Ishikawa (cell line): ENCODE results near the gene NRM.

Experiments
- CEBPB ChIP-seq: IDR thresholded peaks from 2 replicates; pipeline ENCODE4 v1.6.1; 2012
- CREB1 ChIP-seq: IDR thresholded peaks from 2 replicates; pipeline ENCODE4 v1.6.1; 2012; ENCODE audit warnings: low read depth
- EGR1 ChIP-seq: IDR thresholded peaks from 2 replicates; pipeline ENCODE4 v1.6.1; 2012
- EP300 ChIP-seq: IDR thresholded peaks from 2 replicates; pipeline ENCODE4 v1.6.1; 2012; ENCODE audit warnings: borderline replicate concordance
- FOXM1 ChIP-seq: IDR thresholded peaks from 2 replicates; pipeline ENCODE4 v1.6.1; 2012; ENCODE audit warnings: low read depth, borderline replicate concordance
- NFIC ChIP-seq: IDR thresholded peaks from 2 replicates; pipeline ENCODE4 v1.6.1; 2012
- RAD21 ChIP-seq: IDR thresholded peaks from 2 replicates; pipeline ENCODE4 v1.6.1; 2012; ENCODE audit warnings: low read depth
- TAF1 ChIP-seq: IDR thresholded peaks from 2 replicates; pipeline ENCODE4 v1.6.1; 2012; ENCODE audit warnings: low read depth, mild to moderate bottlenecking
- TCF12 ChIP-seq: IDR thresholded peaks from 2 replicates; pipeline ENCODE4 v1.6.1; 2012; ENCODE audit warnings: low read depth
- TEAD4 ChIP-seq: IDR thresholded peaks from 2 replicates; pipeline ENCODE4 v1.6.1; 2012
- YY1 ChIP-seq: IDR thresholded peaks from 2 replicates; pipeline ENCODE4 v1.6.1; 2012; ENCODE audit warnings: low read depth
- ZBTB7A ChIP-seq: IDR thresholded peaks from 2 replicates; pipeline ENCODE4 v1.6.1; 2012; ENCODE audit warnings: low read depth
- TF ChIP-seq, protein P1 (sequence below): IDR thresholded peaks from 2 replicates; pipeline ENCODE4 v1.6.1; 2012
- TF ChIP-seq, protein P2 (sequence below): IDR thresholded peaks from 2 replicates; pipeline ENCODE4 v1.6.1; 2012
- TF ChIP-seq, protein P3 (sequence below): IDR thresholded peaks from 2 replicates; pipeline ENCODE4 v1.6.1; 2012; ENCODE audit warnings: low read depth, mild to moderate bottlenecking

NRM gene

DNA sequence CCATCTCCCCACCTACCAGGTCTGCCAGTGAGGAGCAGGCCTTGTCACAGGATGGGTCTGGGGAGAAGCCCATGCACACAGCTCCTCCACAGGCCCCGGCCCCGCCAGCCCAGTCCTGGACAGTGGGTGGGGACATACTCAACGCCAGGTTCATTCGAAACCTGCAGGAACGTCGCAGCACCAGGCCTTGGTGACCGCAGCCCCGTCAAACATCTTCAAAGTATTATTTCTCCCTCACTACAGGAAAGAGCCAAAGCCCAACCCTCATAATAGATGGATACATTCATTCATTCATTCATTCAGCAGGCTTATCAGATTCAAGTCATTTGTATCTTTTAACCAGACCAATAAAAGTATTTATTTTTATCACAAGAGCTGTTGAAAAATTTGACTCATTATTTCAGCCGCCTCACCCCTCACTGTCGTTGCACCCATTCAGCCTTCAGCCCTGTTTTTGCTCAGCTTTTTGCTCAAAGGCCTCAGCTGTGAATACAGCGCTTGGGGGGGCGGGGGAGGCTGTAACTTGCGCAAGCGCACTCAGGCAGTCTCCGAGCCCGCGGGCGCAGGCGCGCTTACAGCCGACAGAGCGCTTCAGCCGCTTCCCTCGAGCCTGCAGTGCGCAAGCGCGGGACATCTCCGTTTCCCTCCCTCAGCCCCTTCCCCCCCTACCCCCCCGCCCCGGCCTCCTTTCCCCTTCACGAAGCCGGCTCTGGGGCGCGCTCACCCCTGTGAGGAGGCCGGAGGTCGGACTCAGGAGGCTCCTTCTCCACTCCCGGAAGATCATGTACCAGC, 44.1 kb downstream of the NRM start, which contains the start of gene C6orf136:
TSS of gene C6orf136 (plus strand) at position 684 of the 792 bp plus-strand sequence. CDS start at position 783, 99 bp downstream.
- TF ChIP-seq NFIC (no peak), CEBPB (peak; percentile 58)

DNA sequence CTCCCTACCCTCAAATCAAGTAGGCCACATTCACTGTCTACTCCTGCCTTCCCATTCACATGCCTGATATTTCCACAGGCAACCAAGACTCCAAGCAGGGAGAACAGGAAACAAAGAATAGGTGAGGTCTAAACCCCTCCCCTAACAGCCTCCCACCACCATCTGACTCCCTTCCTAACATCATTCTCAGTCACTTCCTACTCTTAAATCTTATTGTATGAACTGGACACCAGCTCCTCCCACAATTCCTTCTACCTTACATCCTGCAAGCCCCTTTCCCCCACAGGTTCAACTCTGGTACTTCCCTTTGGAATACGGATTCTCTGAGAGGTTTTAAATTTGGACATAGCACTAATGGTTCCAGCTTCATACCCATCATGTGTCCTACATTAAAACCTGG, 44.8 kb downstream of the NRM start:
- TF ChIP-seq TEAD4, result no peak
- TF ChIP-seq, protein P1, sequence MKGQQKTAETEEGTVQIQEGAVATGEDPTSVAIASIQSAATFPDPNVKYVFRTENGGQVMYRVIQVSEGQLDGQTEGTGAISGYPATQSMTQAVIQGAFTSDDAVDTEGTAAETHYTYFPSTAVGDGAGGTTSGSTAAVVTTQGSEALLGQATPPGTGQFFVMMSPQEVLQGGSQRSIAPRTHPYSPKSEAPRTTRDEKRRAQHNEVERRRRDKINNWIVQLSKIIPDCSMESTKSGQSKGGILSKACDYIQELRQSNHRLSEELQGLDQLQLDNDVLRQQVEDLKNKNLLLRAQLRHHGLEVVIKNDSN, result no peak

DNA sequence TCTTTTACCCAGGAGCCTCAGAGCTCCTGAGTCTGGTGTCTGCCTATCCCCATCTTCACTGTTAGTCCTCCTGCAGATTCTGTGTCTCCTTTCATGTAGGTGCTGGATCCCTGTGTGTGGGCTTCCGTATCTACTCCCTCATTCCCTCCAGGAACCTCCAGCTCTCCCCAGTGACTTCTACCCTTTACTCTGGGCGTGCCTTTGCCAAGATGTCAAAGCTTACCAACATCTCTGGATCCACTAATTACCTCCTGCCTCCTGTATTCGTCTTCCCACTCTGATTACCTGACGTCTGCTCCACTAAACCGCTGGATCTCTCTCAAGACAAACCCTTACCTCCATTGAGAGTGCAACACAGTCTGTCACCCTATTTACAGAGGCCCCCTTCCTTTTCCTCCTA, 46.0 kb downstream of the NRM start:
- TF ChIP-seq, protein P2, sequence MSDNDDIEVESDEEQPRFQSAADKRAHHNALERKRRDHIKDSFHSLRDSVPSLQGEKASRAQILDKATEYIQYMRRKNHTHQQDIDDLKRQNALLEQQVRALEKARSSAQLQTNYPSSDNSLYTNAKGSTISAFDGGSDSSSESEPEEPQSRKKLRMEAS, result no peak
- TF ChIP-seq CEBPB (no peak), FOXM1 (no peak), TCF12 (no peak), EP300 (no peak), TEAD4 (no peak), TAF1 (no peak)
- TF ChIP-seq, protein P3, sequence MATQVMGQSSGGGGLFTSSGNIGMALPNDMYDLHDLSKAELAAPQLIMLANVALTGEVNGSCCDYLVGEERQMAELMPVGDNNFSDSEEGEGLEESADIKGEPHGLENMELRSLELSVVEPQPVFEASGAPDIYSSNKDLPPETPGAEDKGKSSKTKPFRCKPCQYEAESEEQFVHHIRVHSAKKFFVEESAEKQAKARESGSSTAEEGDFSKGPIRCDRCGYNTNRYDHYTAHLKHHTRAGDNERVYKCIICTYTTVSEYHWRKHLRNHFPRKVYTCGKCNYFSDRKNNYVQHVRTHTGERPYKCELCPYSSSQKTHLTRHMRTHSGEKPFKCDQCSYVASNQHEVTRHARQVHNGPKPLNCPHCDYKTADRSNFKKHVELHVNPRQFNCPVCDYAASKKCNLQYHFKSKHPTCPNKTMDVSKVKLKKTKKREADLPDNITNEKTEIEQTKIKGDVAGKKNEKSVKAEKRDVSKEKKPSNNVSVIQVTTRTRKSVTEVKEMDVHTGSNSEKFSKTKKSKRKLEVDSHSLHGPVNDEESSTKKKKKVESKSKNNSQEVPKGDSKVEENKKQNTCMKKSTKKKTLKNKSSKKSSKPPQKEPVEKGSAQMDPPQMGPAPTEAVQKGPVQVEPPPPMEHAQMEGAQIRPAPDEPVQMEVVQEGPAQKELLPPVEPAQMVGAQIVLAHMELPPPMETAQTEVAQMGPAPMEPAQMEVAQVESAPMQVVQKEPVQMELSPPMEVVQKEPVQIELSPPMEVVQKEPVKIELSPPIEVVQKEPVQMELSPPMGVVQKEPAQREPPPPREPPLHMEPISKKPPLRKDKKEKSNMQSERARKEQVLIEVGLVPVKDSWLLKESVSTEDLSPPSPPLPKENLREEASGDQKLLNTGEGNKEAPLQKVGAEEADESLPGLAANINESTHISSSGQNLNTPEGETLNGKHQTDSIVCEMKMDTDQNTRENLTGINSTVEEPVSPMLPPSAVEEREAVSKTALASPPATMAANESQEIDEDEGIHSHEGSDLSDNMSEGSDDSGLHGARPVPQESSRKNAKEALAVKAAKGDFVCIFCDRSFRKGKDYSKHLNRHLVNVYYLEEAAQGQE, result no peak

DNA sequence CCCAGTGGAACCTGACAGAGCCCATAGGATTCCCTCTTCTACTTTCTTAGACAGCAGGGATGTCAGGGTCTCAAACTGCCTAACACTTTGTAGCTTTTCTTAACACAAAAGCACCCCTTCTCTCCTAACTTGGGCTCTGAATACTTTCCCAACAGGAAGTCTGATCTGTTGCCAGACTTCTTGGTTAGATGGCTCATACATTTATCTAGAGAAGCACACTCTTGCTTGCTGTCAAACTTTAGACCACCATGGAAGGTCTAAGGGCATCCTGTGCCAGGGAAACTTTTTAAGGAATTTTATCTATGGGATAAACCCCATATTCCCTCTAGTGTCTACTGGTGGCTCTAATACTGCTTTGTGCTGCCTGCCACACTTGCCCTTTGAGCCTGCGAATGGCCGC, 47.1 kb downstream of the NRM start:
- TF ChIP-seq TAF1 (no peak), EGR1 (no peak), CEBPB (no peak), YY1 (no peak), CREB1 (no peak), FOXM1 (no peak), NFIC (no peak), EP300 (no peak), ZBTB7A (no peak), TCF12 (no peak), RAD21 (no peak), TEAD4 (no peak)
- TF ChIP-seq, protein P2, result no peak
- TF ChIP-seq, protein P3, result no peak
- TF ChIP-seq, protein P1, result no peak

DNA sequence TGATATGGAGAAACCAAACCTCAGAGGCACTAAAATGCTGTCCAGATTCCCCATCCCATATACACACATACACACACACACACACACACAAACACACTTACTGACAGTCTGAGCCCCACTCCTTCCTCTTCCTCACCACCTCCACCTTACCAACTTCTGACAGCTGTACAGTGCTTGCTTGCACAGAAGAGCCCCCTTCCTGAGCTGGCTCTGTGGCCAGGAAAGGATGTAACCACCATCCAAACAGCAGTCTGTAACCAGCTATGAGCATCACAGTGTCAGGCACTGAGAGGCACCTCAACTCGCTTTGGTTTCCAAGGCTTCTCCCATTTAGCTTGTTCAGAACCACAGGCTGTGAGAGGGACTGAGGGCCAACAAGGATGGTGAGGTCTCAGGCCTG, 49.7 kb downstream of the NRM start:
- no peak for TF ChIP-seq TAF1
- TF ChIP-seq, protein P2, result no peak
- no peak for TF ChIP-seq CEBPB
- no peak for TF ChIP-seq TEAD4
- TF ChIP-seq TCF12, result no peak
- TF ChIP-seq, protein P3, result no peak
- TF ChIP-seq NFIC, result no peak
- TF ChIP-seq CREB1, result no peak
- TF ChIP-seq EP300, result no peak
- TF ChIP-seq, protein P1, result no peak
- TF ChIP-seq ZBTB7A, result no peak
- TF ChIP-seq YY1, result no peak
- TF ChIP-seq RAD21, result no peak
